Skeletal muscle cell (primary cell): ENCODE results near the gene MINDY4B.
"Not testable (repeated sequence)": the region's sequence is repeated elsewhere in the genome, so short reads cannot be mapped to it uniquely, and the experiment has no call there.

Source experiments
- DNase-seq: peaks from one replicate; pipeline ENCODE4 v3.0.0-alpha.2; 2010; ENCODE audit warnings: low read depth
- H3K4me3 ChIP-seq: 2 replicates; pipeline ENCODE4 v1.5.1; 2011; ENCODE audit warnings: low read depth, mild to moderate bottlenecking, control low read depth, low read length, moderate library complexity

MINDY4B gene

DNA sequence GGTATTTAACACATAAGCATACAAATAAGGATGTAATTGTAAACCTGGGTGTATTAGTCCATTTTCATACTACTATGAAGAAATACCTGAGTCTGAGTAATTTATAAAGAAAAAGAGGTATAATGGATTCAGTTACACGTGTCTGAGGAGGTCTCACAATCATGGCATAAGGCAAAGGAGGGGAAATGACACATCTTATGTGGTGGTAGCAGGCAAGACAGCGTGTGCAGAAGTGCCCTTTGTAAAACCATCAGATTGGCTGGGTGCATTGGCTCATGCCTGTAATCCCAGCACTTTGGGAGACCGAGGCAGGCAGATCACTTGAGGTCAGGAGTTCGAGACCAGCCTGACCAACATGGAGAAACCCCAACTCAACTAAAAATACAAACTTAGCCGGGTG, 41.3 kb downstream of the MINDY4B start:
- not testable (repeated sequence) for DNase-seq, H3K4me3 ChIP-seq

DNA sequence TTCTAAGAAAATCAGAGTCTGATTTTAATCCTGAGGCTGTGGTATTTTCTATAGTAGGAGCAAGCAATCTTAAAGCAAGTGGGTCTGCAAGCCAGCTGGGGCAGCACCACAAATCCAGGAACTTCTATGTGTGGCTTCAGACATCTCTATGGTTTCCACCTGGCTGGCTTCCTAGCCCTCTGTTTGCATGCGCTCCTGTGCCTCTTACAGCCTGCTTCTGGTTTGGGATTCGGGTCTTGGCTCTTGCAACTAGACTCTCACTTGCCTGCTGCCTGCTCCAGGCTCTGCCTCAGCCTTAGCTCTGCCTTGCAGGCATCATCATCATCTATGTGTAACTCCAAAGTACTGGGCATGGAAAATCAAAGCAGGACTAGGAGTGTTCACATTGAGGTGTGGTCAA, 43.4 kb downstream of the MINDY4B start:
- no peak overlapping the region for H3K4me3 ChIP-seq
- DNase-seq: no peak

DNA sequence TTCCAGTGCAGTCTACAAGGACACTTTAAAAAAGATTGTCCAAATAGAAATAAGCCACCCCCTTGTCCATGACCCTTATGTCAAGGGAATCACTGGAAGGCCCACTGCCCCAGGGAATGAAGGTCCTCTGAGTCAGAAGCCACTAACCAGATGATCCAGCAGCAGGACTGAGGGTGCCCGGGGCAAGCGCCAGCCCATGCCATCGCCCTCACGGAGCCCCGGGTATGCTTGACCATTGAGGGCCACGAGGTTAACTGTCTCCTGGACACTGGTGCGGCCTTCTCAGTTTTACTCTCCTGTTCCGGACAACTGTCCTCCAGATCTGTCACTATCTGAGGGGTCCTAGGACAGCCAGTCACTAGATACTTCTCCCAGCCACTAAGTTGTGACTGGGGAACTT, 47.3 kb downstream of the MINDY4B start:
- DNase-seq, H3K4me3 ChIP-seq: not testable (repeated sequence)

DNA sequence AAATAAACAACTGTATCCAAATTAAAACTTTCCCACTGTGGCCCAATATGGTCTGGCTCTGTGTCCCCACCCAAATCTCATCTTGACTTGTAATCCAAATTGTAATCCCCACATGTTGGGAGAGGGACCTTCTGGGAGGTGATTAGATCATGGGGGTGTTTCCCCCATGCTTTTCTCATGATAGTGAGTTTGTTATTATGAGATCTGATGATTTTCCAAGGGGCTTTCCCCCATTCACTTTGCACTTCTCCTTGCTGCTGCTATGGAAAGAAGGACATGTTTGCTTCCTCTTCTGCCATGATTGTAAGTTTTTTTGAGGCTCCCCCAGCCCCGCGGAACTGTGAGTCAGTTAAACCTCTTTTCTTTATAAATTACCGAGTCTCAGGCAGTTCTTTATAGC, 55.0 kb downstream of the MINDY4B start:
- no peak for DNase-seq
- H3K4me3 ChIP-seq: no peak overlapping the region

DNA sequence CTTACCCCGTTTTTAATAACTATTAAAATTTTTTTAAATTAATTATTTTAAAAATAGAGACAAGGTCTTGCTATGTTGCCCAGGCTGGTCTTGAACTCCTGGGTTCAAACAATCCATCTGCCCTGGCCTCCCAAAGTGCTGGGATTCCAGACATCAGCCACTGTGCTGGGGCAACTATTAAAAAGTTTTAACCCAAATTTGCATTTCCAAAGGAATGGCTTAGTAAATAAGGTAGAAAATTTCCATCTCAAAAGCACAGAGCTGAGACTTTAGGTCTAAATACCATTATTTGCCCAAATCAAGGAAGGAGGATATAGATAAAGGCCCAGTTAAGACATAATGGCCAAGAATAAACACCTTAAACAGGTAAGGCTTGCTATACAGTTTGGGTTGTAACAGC, 56.4 kb downstream of the MINDY4B start:
- no peak for DNase-seq

DNA sequence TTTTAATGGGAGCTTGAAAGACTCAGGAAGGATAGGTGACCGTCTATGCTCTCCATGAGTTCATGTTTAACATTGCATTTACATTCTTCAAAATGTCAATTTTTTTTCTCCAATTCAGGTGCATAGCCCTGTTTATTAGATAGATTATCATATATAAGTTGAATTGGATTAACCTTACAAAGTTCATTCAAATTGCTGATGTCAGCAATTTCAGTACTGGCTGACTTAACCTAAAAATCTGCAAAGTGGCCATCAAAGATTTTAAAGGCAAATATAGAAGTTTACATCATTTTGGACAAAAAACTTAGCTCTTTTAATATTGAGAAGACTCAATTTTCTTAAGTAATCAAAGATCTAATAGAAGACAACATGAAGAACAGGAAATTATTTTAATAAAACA, 57.8 kb downstream of the MINDY4B start:
- H3K4me3 ChIP-seq: no peak overlapping the region
- no peak for DNase-seq

More for the DNA sequence above, 56.4 kb downstream of the MINDY4B start:
- H3K4me3 ChIP-seq: no peak overlapping the region

DNA sequence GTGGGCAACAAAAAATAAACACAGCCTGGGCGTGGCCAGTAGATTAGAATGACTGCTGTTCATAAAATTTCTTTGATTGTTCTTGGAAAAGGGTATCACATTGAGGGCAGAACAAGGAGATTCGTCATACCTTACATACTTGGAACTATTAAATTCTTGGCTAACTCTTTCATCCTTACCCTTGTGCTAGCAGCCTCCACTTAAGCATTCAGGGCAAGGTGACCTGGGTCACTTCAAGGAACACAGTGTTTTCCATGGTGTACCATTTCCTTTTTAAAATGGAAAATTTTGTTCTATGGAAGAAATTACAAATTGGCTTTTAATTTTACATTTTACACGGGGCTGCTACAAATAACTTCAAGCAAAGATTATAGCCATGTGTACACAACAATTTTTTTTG, 60.8 kb downstream of the MINDY4B start:
- no peak for DNase-seq
- H3K4me3 ChIP-seq: no peak overlapping the region

DNA sequence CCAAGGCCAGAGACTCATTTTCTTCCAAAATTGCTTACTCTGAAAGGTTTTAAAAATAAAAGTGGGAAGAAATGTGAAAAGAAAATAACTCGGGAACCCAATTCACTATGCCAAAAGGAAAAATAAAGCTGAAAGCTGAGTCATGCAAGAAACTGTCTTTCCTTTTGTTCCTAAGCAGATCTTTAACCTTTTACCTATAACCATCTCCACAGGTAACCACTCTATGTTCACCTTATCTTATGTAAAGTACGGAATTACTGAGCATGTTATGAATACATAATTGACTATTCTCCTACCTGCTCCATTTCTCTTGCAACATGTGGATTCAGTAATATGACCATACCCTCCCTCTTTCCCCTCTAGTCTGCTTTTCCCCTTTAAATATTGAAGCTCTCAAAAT, 62.0 kb downstream of the MINDY4B start:
- no peak for DNase-seq
- H3K4me3 ChIP-seq: no peak overlapping the region

DNA sequence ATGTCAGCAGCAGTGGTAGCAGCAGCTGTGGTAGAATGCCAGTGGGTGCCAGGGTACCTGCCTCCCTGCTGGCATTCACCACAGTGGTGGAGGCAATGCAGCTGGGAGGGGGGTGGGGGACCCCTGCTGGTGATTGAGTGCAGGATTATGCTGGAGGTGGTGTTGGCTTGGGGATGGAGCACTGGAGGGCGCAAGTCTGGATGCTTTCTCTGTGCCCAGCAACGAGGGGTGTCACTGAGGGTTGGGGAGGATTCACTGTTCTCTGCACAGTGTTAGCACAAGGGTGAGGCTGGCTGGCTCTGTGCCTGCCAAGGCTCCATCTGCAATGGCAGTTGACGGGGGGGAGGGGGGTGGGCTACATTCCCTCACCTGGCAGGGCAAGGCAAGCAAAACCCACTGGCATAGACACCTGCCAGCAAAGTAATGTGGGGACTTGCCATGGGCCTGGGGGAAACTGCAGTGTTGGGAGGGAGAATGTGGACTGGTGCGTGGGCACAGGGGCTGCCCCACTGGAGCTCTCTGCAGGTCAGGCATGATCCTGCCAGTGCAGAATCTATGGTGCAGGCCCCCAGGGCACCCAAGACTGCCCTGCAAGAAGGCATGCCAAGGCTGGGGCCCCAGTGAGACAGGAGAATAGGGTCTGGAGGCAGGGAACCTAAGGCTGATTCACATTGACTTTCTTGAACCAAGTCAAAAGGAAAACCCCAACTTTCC, 64.3 kb downstream of the MINDY4B start:
- no peak for DNase-seq
- no peak overlapping the region for H3K4me3 ChIP-seq

DNA sequence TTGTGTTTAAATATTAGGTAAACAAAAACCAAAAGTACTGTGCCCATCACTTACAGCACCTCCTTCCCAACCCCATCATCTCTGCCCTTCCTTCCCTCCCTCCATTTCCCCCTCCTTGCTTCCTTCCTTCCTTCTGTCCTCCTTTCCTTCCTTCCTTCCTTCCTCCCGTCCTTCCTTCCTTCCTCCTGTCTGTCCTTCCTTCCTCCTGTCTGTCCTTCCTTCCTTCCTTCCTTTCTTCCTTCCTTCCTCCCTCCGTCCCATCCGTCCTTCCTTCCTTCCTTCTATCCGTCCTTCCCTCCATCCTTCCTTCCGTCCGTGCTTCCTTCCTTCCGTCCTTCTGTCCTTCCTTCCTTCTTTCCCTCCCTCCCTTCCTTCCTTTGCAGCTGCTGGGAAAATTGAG, 74.5 kb downstream of the MINDY4B start:
- DNase-seq: no peak
- no peak overlapping the region for H3K4me3 ChIP-seq

DNA sequence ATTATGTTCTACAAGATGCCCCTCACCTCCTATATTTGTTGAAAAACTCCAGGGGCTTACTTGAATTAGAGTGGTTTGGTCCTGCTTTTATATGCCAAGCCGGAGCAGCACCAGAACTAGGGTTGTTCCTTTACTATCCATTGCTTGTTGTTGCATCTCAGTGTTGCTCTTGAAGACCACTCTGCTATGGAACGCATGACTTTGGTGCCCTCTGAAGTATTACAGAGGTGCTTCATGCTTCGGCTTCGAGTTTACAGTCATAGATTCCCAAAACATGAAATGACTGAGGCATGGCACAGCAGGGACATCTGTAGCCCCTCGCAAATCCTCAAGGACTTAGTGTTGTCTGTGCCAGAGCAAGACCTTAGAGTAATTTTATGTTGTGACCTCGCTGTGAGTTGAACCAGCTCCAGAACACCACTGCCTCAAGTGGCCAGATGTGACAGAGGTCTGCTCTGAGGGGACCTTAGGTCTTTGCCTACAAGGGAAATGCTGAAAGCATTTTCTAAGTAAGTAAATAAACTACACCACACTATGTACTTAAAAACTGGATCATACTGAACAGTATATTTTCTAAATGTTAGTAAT, 75.1 kb downstream of the MINDY4B start:
- DNase-seq: no peak
- H3K4me3 ChIP-seq: no peak overlapping the region

DNA sequence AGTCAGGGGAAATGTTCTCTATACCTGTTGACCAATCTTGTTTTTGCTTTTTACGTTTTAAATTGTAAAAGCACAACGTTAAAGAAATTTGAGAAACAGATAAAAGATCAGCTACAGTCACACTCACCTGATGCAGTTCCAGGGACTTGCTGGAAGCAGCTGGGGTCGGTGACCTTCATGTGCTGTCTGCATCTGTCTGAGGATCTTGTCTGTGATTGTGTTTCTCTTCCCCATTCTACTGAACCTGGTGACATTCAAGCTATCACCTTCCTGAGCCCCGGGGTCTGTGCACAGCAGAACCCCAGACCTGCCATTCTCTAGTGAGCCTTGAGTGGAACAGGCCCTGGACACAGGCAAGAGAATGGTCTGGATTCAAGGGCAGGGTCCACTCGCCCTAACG, 75.8 kb downstream of the MINDY4B start:
- DNase-seq: no peak
- no peak overlapping the region for H3K4me3 ChIP-seq

DNA sequence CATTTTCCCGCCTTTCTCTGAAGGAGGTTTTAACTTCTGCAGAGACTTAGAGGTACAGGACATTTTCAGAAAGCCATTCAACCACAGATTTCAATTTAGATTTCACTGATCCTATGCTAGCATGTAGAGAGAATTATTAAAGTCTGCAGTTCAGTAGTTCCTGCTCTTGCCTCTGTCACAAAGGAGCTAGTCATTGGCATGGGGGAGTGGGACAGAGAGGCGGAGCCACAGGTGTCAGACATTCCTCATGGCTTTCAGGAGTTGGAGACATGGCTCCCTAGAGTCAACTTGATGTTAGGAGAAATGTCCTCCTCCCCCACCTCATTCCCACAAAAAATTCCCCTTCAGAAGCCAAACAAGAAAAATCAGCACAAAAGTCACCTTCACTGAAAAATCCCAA, 76.2 kb downstream of the MINDY4B start:
- DNase-seq: no peak
- H3K4me3 ChIP-seq: no peak overlapping the region

DNA sequence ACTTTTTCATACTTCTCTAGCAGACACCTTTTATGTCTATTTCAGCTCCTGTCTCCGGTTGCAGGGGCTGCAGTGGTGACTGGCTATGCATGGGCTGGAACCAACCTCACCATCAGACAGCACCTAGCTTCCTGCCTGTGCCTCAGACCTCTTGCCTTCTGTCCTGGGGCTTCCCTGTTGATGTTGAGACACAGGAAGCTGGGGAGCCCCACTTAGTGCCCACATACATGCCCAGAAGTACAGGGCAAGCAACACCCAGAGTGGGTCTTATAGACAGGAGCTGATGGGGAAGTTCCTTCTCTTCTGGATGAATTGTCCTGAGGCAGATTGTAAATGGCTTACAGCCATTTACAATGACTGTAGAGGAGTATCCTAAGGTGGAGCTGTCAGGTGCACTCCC, 77.0 kb downstream of the MINDY4B start:
- H3K4me3 ChIP-seq: no peak overlapping the region
- DNase-seq: no peak

DNA sequence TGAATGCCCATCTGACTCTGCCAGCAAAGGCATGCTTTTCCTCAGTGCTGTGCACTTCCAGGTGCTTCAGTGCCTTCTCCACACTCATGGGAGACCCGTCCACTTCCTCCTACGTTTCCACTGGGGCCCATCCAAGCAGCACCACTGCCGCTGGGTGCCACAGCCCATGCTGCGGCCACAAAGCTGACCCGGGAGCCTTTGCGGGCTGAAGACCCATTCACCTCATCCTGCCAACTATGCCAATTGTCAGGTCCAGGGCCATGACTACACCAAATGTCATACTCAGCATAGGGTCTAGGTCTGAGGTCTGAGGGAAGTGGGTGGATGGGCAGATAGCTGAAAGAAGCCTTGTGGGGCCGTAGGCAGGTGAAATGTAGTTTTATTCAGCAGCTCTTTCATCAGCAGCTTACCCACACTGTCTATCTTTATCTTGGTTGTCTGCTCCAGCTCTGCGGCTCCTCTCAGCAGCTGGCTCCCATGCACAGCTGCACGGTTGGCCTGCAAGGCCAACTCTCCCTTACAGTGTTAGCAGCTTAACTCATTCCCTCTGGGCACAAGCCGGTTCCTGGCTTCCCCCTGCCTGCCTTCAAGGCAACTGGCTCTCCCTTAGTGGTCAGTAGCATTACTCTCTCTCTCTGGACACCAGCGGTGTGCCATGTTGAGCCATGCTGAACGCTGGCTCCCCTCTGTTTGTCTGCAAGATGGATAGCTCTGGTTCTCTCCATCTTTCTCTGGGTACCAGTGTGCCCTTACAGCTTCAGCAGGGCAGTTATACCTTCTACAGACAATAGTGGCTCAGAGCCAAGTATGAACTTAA, 78.6 kb downstream of the MINDY4B start:
- no peak for DNase-seq
- no peak overlapping the region for H3K4me3 ChIP-seq

DNA sequence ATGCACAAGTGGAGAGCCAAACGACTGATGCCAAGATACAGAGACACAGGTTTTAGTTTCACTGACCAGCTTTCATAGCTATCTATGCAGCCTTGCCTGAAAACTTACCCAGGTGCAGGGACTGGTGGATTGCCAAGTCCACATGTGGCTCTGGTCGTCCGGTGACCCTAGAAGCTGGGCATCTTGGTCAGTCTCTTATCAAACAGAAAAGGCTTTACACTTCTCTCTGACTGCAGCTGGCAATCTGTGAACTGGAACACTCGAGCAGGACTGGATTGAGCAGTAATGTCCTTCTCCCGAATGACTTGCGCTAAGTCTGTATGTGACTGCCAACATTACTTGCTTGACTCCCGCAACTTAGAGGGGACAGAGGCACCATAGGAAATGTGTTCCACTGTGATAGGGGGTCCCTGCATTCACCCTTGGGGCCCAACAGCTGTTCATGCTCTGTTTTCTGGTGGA, 79.3 kb downstream of the MINDY4B start:
- DNase-seq: no peak
- H3K4me3 ChIP-seq: no peak overlapping the region

DNA sequence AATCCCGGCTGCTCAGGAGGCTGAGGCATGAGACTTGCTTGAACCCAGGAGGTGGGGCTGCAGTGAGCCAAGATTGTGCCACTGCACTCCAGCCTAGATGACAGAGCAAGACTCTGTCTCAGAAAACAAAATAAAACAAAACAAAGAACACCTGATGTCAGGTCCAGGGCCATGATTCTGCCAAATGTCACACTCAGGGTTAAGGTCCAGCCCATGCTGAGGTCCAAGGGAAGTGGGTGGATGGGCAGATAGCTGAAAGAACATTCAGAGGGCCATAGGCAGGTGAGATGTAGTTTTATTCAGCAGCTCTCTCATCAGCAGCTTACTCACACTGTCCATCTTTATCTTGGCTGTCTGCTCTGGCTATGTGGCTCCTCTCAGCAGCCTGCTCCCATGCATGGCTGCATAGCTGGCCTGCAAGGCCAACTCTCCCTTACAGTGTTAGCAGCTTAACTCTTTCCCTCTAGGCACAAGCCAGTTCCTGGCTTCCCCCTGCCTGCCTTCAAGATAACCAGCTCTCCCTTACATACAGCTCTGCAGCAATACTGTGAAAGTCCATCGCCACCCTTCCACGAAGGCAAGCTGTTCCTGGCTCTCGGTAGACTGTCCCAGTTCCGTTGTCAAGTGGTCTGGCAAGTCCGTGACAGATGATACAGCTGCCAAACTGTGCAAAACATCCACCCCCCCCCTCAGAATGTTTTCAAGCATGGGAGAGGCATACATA, 79.9 kb downstream of the MINDY4B start:
- no peak overlapping the region for H3K4me3 ChIP-seq
- DNase-seq: no peak

DNA sequence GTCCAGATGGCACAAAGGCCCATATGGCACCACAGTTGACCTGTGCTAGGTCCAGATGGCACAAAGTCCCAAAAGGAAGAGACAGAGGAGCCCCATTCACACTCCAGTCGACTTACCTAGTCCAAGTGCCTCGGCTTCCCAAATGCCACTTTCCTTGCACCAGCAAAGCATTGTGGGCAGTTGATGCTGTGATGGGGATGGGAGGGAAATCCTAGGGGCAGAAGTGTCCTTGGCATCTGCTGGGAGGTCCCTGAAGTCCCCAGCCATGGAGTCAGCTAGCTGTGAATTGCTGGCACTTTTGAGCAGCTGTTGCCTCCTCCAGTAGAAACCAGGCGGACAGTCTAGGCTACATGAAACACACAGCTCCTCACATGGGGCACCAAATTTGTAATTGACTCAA, 82.0 kb downstream of the MINDY4B start:
- H3K4me3 ChIP-seq: no peak overlapping the region
- no peak for DNase-seq

DNA sequence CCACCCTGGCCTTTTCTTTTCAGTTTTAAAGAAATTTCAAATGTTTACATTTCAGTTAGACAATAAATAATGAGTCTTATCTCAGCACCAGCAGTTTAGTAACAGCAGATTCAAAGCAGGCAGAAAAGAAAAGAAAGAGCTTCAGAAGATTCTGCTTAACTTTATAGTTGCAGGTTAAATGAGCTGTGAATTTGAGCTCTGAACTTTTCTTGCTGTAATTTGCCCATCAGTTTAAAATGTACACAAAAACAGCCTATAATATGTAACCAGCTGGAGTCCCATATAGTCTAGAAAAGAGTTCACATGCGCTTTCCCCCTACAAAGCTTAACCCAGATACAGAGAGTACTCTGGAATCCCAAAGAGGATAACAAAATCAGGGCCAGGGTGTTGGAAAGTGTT, 82.6 kb downstream of the MINDY4B start:
- no peak for DNase-seq
- no peak overlapping the region for H3K4me3 ChIP-seq
